C4-2B (cell line): ENCODE data around the gene PUS3.

ENCODE experiments used
- H3K27ac ChIP-seq: fragments of 450-650 bp; 2 replicates; pipeline ENCODE4 v1.5.1; 2017
- ZFX ChIP-seq: fragments of 450-650 bp; IDR thresholded peaks from 2 replicates; pipeline ENCODE4 v1.6.1; 2017
- TF ChIP-seq, protein P1 (sequence below): fragments of 450-650 bp; conservative IDR thresholded peaks from 2 replicates; pipeline ENCODE4 v1.5.1; 2017; ENCODE audit warnings: mild to moderate bottlenecking

Gene PUS3

DNA sequence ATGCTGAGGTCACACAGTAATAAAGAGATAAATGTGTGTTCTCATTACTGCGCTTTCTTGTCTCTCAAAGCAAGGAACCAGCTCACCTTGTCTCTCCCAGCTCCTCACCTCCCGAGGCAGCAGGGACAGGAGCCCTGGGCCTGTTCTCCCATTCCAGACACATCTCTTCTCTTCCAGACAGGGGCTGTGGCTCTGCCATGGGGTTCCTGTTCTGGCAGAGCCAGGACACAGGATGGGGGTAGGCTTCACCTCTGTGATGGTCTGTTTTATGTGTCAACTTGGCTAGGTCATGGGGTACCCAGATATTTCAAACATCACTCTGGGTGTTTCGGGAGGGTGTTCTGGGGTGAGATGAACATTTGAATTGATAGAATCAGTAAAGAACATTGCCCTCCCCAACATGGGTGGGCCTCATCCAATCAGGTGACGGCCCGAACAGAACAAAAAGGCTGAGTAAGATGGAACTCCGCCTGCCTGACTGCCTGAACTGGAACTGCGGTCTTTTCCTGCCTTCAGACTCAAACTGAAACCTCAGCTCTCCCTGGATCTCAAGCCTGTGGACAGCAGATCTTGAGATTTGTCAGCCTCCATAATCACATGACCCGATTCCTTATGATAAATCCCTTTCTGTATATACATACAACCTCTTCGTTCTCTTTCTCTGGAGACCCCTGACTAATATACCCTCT lies 40.8 kb upstream of the PUS3 start:
- TF ChIP-seq, protein P1, sequence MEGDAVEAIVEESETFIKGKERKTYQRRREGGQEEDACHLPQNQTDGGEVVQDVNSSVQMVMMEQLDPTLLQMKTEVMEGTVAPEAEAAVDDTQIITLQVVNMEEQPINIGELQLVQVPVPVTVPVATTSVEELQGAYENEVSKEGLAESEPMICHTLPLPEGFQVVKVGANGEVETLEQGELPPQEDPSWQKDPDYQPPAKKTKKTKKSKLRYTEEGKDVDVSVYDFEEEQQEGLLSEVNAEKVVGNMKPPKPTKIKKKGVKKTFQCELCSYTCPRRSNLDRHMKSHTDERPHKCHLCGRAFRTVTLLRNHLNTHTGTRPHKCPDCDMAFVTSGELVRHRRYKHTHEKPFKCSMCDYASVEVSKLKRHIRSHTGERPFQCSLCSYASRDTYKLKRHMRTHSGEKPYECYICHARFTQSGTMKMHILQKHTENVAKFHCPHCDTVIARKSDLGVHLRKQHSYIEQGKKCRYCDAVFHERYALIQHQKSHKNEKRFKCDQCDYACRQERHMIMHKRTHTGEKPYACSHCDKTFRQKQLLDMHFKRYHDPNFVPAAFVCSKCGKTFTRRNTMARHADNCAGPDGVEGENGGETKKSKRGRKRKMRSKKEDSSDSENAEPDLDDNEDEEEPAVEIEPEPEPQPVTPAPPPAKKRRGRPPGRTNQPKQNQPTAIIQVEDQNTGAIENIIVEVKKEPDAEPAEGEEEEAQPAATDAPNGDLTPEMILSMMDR = no peak
- TF ChIP-seq ZFX = no peak
- H3K27ac ChIP-seq = no peak overlapping the region

DNA sequence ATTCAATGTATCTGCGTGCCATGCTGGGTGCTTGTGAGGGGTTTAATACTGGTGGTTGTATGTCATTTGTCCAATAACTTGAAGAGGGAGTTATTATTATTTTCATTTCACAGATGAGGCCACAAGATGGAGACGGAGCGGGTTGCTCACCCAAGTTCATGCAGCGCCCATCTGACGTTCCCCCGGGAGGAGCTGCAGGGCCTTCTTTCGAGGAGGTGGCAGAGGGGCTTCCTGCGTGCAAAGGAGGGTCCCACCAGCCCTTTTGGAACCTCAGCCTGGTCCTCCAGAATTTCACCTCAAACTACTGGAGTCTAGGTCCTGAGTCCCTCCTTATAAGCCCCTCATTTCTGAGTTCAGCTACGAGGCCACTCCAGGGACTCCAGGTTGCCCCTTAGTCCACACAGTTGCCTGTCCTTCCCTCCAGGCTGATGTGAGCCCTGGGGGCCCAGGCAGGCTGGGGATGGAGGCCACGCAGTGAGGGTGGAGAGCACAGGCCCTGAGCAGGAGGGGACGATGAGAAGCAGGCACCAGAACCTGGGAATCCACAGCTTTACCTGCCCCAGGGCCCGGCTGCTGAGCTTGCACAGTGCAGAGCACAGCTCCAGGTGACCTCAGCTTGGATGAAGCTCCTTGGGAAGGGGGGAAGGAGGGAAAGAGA lies 39.9 kb upstream of the PUS3 start:
- no peak overlapping the region for H3K27ac ChIP-seq

DNA sequence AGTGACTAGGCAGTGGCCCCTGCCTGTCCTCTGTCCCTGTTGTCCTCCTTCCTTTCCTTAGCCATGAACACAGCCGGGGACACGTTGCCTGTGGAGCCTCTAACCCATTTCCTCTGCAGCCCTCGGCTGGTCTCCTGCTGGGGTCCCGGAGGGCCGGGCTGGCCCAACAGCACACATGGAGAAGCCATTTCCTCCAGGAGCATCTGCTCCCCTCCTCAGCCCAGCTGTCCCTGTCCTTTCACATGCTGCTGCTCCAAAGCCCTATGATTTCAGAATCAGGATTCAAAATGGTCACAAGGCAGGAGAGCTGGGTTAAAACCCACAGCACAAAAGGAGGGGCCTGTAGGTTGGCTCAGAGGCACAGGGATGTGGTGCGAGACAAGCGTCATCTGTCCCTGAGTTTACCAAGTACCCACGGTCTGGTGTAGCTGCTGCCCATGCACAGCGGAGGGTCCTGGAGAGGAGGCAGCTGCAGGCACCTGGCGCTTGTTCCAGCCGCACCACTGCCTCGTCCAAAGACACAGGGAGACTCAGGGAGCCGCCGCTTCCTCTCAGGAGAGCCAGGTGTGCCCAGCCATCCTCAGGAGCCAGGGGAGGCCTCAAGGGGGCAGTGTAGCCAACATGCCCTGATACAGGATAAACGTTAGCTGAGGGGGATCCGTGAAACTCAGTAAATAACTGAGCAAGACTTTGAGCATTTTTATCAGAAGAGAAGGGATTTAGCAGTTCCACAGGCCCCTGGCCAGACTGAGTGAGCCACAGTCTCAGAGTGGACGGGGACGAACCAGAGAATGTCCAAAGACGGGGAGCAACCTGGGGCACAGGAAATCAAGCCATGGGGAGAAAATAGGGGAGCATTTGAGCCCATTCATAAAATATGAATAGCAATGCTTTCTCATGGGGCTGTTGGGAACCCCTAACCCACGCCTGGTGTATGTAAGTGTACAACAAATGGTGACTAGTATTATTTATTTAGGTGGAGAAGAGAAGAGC lies 38.9 kb upstream of the PUS3 start:
- TF ChIP-seq, protein P1 = peak; percentile 96
- no peak for TF ChIP-seq ZFX
- H3K27ac ChIP-seq = no peak overlapping the region

More for the DNA sequence above, 39.9 kb upstream of the PUS3 start:
- TF ChIP-seq, protein P1 = no peak
- TF ChIP-seq ZFX = no peak

DNA sequence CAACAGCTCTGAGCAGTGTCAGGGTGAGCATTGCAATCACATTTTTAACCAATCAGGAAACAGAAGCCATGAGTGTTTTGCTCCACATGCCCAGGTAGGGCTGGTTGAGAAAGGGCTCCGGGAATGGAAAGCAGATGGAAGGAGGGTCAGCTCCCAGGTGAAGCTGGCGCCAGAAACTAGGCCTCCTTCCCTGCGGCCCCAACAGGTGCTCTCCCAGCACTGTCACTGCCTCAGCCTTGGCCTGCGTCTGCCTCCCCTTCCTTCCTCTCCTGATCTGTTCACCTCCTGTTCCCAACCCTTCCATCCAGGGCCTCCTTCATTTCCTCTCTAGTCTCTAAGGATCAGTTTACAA lies 38.2 kb upstream of the PUS3 start:
- TF ChIP-seq, protein P1 = no peak
- TF ChIP-seq ZFX = no peak
- no peak overlapping the region for H3K27ac ChIP-seq

DNA sequence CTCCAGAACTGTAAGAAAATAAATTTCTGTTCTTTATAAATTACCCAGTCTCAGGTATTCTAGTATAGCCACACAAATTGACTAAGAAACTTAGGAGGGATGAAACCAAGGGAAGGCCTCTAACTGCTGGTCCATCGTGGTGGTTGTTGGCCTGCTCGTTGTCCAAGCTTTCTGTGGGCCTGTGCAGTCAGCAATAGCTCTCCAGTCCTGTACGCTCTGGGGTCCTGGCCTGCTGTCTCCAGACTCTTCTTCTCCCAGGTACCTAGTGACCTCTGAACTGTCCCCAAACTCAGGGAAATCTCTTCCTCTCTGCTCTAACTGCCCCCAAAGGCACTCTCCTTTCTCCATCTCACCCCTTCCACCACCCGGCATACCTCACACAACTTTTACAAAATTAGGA lies 37.1 kb upstream of the PUS3 start:
- no peak overlapping the region for H3K27ac ChIP-seq
- TF ChIP-seq, protein P1 = no peak
- TF ChIP-seq ZFX = no peak

DNA sequence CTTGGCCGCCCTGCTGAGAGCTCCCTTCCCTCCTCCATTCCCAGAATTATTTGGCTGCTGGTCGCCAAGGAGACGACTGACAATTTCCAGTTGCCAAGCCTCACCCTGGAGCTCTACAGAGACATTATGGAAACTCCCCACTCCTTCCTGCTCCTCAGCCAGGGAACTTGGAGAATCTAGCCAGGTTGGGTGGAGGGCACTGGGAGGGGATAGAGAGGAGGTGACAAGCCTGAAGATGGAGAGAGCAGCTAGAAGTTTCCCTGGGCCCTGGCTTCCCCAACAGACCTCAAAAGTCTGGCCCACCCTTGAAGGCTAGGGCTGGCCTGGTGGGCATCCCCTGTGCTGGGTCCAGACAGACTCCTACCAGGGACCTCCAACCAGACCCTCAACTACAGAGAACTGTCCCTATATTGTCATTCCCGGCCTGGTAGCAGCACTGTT lies 36.1 kb upstream of the PUS3 start:
- TF ChIP-seq, protein P1 = no peak
- no peak for TF ChIP-seq ZFX
- H3K27ac ChIP-seq = no peak overlapping the region

DNA sequence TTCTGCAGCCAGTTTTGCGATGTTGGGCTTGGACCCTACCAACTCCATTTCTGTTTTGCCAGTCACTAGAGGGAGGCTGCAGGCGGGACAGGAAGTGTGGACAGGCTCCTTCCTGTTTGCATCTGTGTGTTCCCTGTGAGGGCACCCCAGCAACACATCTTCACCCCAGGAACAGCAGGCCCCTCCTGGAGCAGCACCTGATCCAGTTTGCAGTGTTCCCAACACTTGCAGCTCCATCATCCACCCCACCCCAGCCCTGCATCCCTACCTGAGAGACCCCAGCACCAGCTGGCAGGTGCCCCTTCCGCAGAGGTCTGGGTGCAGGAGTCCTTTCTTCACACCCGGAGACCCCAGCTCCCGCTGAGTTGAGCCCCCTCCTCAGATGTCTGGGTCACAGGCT lies 35.4 kb upstream of the PUS3 start:
- TF ChIP-seq ZFX = no peak
- TF ChIP-seq, protein P1 = no peak
- no peak overlapping the region for H3K27ac ChIP-seq
